Spinal cord (tissue), 10 donors: ENCODE measurements around the gene MTHFD1. TPM values are rescaled to one million over a fixed set of nuclear protein-coding genes. Genes with fewer than 3 reads are reported as not detected.

Experiments
- DNase-seq, 6 donors: peaks; one replicate each; pipeline versions ENCODE4 v3.0.0 to v3.0.0-alpha.2; 2013 to 2015; ENCODE audit warnings: low spot score in 6 of 6, low read depth in 4 of 6
- H3K27ac ChIP-seq: one replicate; pipeline ENCODE4 v1.5.1; 2013; ENCODE audit warnings: low read depth, low read length, control low read depth
- H3K27me3 ChIP-seq: one replicate; pipeline ENCODE4 v1.6.1; 2013; ENCODE audit warnings: low read length; ENCODE audit not compliant: control insufficient read depth, insufficient read depth
- H3K36me3 ChIP-seq: one replicate; pipeline ENCODE4 v1.6.1; 2013; ENCODE audit warnings: low read length; ENCODE audit not compliant: control insufficient read depth, insufficient read depth
- H3K4me1 ChIP-seq: one replicate; pipeline ENCODE4 v1.6.1; 2013; ENCODE audit warnings: low read length; ENCODE audit not compliant: control insufficient read depth, insufficient read depth
- H3K4me3 ChIP-seq: one replicate; pipeline ENCODE4 v1.5.1; 2013; ENCODE audit warnings: low read depth, low read length, control low read depth
- H3K9me3 ChIP-seq: one replicate; pipeline ENCODE4 v1.6.1; 2013; ENCODE audit warnings: low read length; ENCODE audit not compliant: control insufficient read depth, insufficient read depth
- WGBS: methylation state at CpG from one replicate; pipeline ENCODE4 v1.1.5; 2013; ENCODE audit warnings: missing lambda C conversion rate; ENCODE audit not compliant: insufficient coverage; 5-methylcytosine and 5-hydroxymethylcytosine counted together
- polyA plus RNA-seq, 2 donors: library from polyadenylated mRNA; unstranded; fragments of 120-200 nt; gene quantifications; one replicate each; pipeline ENCODE4 v1.2.1, GENCODE V29; 2013; ENCODE audit not compliant: insufficient read length in 2 of 2
- total RNA-seq, 2 donors: library from RNA; depleted of rRNA in 1 of 2; stranded (reverse); fragments of 120-200 nt in 1 of 2; fragments of >200 nt in 1 of 2; gene quantifications; one replicate each; pipeline versions ENCODE4 v1.2.3 to v1.2.4, GENCODE V29; 2013 to 2014
- donor health status: healthy.

MTHFD1 gene
- total and polyA plus RNA-seq, 4 donors = 30.4 to 83.3 (median 53.1) TPM

- H3K36me3 ChIP-seq = peaks cover 44% of the 10 kb centered on the region
Observed at GRCh38 chr14:64442300-64442988, 54.3 kb downstream of the MTHFD1 start.

GRCh38 chr14:64444140-64444539 lies 56.0 kb downstream of the MTHFD1 start:
- Histone ChIP-seq H3K27me3 (no peaks in the 10 kb centered on the region), H3K9me3 (no peaks in the 10 kb centered on the region), H3K27ac (no peak overlapping the region), H3K4me1 (peaks cover 8% of the 10 kb centered on the region), H3K36me3 (peaks cover 43% of the 10 kb centered on the region), H3K4me3 (no peak overlapping the region)
- DNase-seq = no peak
- WGBS = 94% methylated on average over 11 of the region's 11 CpGs

More at GRCh38 chr14:64442300-64442988, 54.3 kb downstream of the MTHFD1 start:
- peaks cover 8% of the 10 kb centered on the region for H3K4me1 ChIP-seq
- no peaks in the 10 kb centered on the region for H3K9me3 ChIP-seq
- no peak overlapping the region for H3K27ac ChIP-seq
- DNase-seq = peak in 1 of 6 donors; percentile 17
- H3K4me3 ChIP-seq = no peak overlapping the region
- H3K27me3 ChIP-seq = no peaks in the 10 kb centered on the region
- 68% methylated on average over 16 of the region's 17 CpGs for WGBS

GRCh38 chr14:64444984-64445845 lies 57.1 kb downstream of the MTHFD1 start:
- no CpG with 5 or more reads among the region's 7 CpGs for WGBS
- peaks cover 46% of the 10 kb centered on the region for H3K36me3 ChIP-seq
- no peak overlapping the region for H3K4me3 ChIP-seq
- no peak overlapping the region for H3K27ac ChIP-seq
- no peaks in the 10 kb centered on the region for H3K9me3 ChIP-seq
- peaks cover 8% of the 10 kb centered on the region for H3K4me1 ChIP-seq
- H3K27me3 ChIP-seq = no peaks in the 10 kb centered on the region
- peak in 1 of 6 donors; percentile 26 for DNase-seq

- H3K27ac ChIP-seq = no peak overlapping the region
- H3K36me3 ChIP-seq = peaks cover 31% of the 10 kb centered on the region
- no peaks in the 10 kb centered on the region for H3K4me1 ChIP-seq
- DNase-seq = no peak
- no peaks in the 10 kb centered on the region for H3K27me3 ChIP-seq
- no peaks in the 10 kb centered on the region for H3K9me3 ChIP-seq
- 77% methylated on average over 4 of the region's 5 CpGs for WGBS
- no peak overlapping the region for H3K4me3 ChIP-seq
Observed at GRCh38 chr14:64447876-64448670, 59.9 kb downstream of the MTHFD1 start.

GRCh38 chr14:64450255-64450654 lies 62.1 kb downstream of the MTHFD1 start:
- no peaks in the 10 kb centered on the region for H3K27me3 ChIP-seq
- no peak for DNase-seq
- H3K4me1 ChIP-seq = no peaks in the 10 kb centered on the region
- no peak overlapping the region for H3K4me3 ChIP-seq
- no peak overlapping the region for H3K27ac ChIP-seq
- no CpG with 5 or more reads among the region's 2 CpGs for WGBS
- no peaks in the 10 kb centered on the region for H3K9me3 ChIP-seq
- H3K36me3 ChIP-seq = peaks cover 31% of the 10 kb centered on the region

- Histone ChIP-seq H3K4me1 (no peaks in the 10 kb centered on the region), H3K36me3 (peaks cover 15% of the 10 kb centered on the region), H3K9me3 (no peaks in the 10 kb centered on the region), H3K27ac (no peak overlapping the region), H3K27me3 (no peaks in the 10 kb centered on the region), H3K4me3 (no peak overlapping the region)
- peak in 1 of 6 donors; percentile 15 for DNase-seq
- WGBS = 90% methylated on average over 10 of the region's 10 CpGs
Observed at GRCh38 chr14:64454671-64455070, 66.5 kb downstream of the MTHFD1 start.

GRCh38 chr14:64459405-64460136 lies 71.4 kb downstream of the MTHFD1 start:
- Histone ChIP-seq H3K4me1 (no peaks in the 10 kb centered on the region), H3K36me3 (peaks cover 3% of the 10 kb centered on the region), H3K27me3 (no peaks in the 10 kb centered on the region), H3K9me3 (no peaks in the 10 kb centered on the region), H3K27ac (no peak overlapping the region), H3K4me3 (no peak overlapping the region)
- 43% methylated on average over 1 of the region's 4 CpGs for WGBS
- no peak for DNase-seq

- H3K4me3 ChIP-seq = no peak overlapping the region
- H3K9me3 ChIP-seq = no peaks in the 10 kb centered on the region
- no peaks in the 10 kb centered on the region for H3K27me3 ChIP-seq
- H3K36me3 ChIP-seq = no peaks in the 10 kb centered on the region
- DNase-seq = no peak
- no peaks in the 10 kb centered on the region for H3K4me1 ChIP-seq
- H3K27ac ChIP-seq = no peak overlapping the region
- 97% methylated on average over 3 of the region's 3 CpGs for WGBS
Observed at GRCh38 chr14:64461221-64461620, 73.1 kb downstream of the MTHFD1 start.

- no CpG with 5 or more reads among the region's 2 CpGs for WGBS
- Histone ChIP-seq H3K27ac (no peak overlapping the region), H3K27me3 (no peaks in the 10 kb centered on the region)
Observed at GRCh38 chr14:64463195-64463594, 75.0 kb downstream of the MTHFD1 start.

More at GRCh38 chr14:64463195-64463594, 75.0 kb downstream of the MTHFD1 start:
- no peaks in the 10 kb centered on the region for H3K36me3 ChIP-seq
- H3K9me3 ChIP-seq = no peaks in the 10 kb centered on the region
- H3K4me3 ChIP-seq = no peak overlapping the region
- no peaks in the 10 kb centered on the region for H3K4me1 ChIP-seq
- no peak for DNase-seq
